ENCODE data around the gene SEMA3A. TPM values are rescaled to one million over a fixed set of nuclear protein-coding genes. Genes with fewer than 3 reads are reported as not detected.
"Not testable (repeated sequence)": the region's sequence is repeated elsewhere in the genome, so short reads cannot be mapped to it uniquely, and the experiment has no call there.

SEMA3A gene
- total and polyA plus RNA-seq, 2 experiments from 2014 or later: 19.8 to 46.4 TPM

DNA sequence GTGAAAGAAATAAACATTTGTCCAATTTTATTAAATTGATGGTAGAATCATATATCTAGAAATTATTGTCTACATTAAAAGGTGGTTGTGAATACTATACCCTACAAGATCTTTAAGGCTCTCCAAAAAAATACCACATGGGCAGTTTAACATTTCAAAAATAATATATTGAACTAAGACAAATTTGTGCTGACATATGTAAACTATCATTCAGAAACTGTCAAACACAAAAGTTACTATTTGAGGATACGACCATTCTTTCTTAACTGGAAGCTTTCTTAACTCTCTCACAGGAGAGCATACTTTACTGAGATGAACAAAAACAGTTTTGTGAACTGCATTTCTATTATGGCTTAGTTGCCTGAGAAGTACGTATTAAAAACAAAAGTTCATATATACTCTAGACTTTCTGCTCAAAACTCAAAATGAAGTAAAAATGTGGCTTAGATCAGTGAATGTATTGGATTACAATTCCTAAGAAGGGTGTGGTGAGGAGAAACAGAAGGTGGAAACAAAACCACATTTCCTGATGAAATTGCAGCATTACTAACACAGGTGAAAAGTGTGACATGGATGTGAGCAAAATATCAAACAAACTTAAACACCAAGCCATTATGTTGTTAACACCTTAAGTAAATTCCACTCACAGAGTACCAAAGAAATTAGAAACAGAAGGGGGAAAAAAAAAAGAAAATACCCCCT lies 138.5 kb downstream of the SEMA3A start (continued):
- no peak for TF ChIP-seq CREB1 (CRISPR knock-in tag; IDR thresholded peaks at IDR 0.05; ENCODE audit: low read depth)

DNA sequence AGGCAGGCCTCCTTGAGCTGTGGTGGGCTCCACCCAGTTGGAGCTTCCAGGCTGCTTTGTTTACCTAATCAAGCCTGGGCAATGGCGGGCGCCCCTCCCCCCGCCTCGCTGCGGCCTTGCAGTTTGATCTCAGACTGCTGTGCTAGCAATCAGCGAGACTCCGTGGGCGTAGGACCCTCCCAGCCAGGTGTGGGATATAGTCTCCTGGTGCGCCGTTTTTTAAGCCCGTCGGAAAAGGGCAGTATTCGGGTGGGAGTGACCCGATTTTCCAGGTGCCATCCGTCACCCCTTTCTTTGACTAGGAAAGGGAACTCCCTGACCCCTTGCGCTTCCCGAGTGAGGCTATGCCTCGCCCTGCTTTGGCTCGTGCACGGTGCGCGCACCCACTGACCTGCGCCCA lies 139.4 kb downstream of the SEMA3A start:
- not testable (repeated sequence) for H3K27me3 ChIP-seq (ENCODE audit: insufficient read depth); H3K27me3 Mint-ChIP-seq (ENCODE audit: insufficient read depth, low read depth, poor library complexity); H3K9me3 Mint-ChIP-seq; ATAC-seq; H2AFZ ChIP-seq; H3K4me2 ChIP-seq; H4K20me1 ChIP-seq (replicated peaks; ENCODE audit: insufficient read depth); H3K36me3 ChIP-seq (ENCODE audit: insufficient read depth); DNase-seq (ENCODE audit: low spot score); H3K79me2 ChIP-seq (replicated peaks; ENCODE audit: insufficient read depth); H3K4me3 ChIP-seq; H3K27ac ChIP-seq (ENCODE audit: low read depth); H3K9me2 ChIP-seq (ENCODE audit: insufficient read depth); H3F3A ChIP-seq (replicated peaks; ENCODE audit: low read depth)
- Mint-ChIP-seq H3K27ac (peak overlapping the region; percentile 96), H3K36me3 (ENCODE audit: low read depth) (peaks cover 25% of the 10 kb centered on the region), H3K4me3 (peak overlapping the region; percentile 40; the same call in 2 of the 3 replicates), H3K4me1 (peaks cover 15% of the 10 kb centered on the region)
- H3K4me1 ChIP-seq (ENCODE audit: insufficient read depth): peaks cover 13% of the 10 kb centered on the region

DNA sequence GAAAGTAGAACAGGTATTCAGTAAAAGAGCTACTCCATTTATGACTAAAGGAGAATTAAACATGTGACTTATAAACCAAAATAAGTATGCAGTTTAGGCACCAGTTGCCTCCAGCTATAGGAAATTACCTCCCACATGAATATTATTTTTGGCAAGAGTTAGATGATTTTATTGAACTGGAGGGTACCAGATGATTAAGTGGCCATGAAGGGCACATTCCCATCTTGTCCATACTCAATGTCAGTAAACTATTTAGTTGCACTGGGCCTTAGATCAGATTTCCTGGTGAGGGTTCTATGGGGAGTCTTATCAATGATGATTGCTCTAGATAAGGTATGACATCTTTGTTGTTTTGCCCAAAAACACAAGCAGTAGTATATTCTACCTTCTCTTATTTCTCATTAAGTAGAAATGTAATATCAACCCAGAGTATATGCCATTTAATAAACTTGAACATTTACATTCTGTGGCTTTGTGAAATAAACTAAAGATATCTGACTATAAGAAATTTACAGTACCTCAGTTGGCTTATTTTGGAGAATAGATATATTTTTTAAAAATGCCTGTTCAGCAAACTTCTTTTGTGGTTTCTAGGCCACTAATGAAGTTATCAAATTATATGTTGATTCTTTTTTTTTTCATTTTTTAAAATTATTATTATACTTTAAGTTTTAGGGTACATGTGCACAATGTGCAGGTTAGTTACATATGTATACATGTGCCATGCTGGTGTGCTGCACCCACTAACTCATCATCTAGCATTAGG lies 145.3 kb downstream of the SEMA3A start:
- Mint-ChIP-seq H3K27me3 (ENCODE audit: insufficient read depth, low read depth, poor library complexity) (no peaks in the 10 kb centered on the region), H3K4me1 (peaks cover 2% of the 10 kb centered on the region; the same call in 1 of the 3 replicates), H3K27ac (no peak overlapping the region), H3K36me3 (ENCODE audit: low read depth) (peaks cover 11% of the 10 kb centered on the region; the same call in 2 of the 3 replicates), H3K4me3 (no peak overlapping the region), H3K9me3 (peaks cover 3% of the 10 kb centered on the region; the same call in 2 of the 3 replicates)
- Histone ChIP-seq H3K36me3 (ENCODE audit: insufficient read depth) (no peaks in the 10 kb centered on the region), H2AFZ (no peak overlapping the region), H3K4me3 (no peak overlapping the region), H3F3A (replicated peaks; ENCODE audit: low read depth) (no peaks in the 10 kb centered on the region), H4K20me1 (replicated peaks; ENCODE audit: insufficient read depth) (no peaks in the 10 kb centered on the region), H3K27ac (ENCODE audit: low read depth) (no peak overlapping the region), H3K4me2 (no peak overlapping the region), H3K4me1 (ENCODE audit: insufficient read depth) (peaks cover 10% of the 10 kb centered on the region; the same call in 1 of the 2 replicates), H3K27me3 (ENCODE audit: insufficient read depth) (no peaks in the 10 kb centered on the region), H3K9me2 (ENCODE audit: insufficient read depth) (no peaks in the 10 kb centered on the region), H3K79me2 (replicated peaks; ENCODE audit: insufficient read depth) (no peaks in the 10 kb centered on the region)
- DNase-seq (ENCODE audit: low spot score): no peak
- ATAC-seq: no peak
- TF ChIP-seq EZH2phosphoT487 (IDR thresholded peaks at IDR 0.05; ENCODE audit: unreplicated experiment) (no peak), CREB1 (CRISPR knock-in tag; IDR thresholded peaks at IDR 0.05; ENCODE audit: low read depth) (no peak), EZH2 (IDR thresholded peaks at IDR 0.05; ENCODE audit: low read depth, unreplicated experiment) (no peak), ZNF331 (CRISPR knock-in tag; IDR thresholded peaks at IDR 0.05; ENCODE audit: low read depth) (no peak), POLR2AphosphoS5 (IDR thresholded peaks at IDR 0.05; ENCODE audit: low read depth) (no peak), ZNF114 (CRISPR knock-in tag; IDR thresholded peaks at IDR 0.05) (no peak), JUNB (IDR thresholded peaks at IDR 0.05; ENCODE audit: unreplicated experiment) (no peak), NANOG (IDR thresholded peaks at IDR 0.05; ENCODE audit: borderline replicate concordance) (no peak), STAT1 (IDR thresholded peaks at IDR 0.05; ENCODE audit: unreplicated experiment) (no peak)
- TF ChIP-seq, protein P1, sequence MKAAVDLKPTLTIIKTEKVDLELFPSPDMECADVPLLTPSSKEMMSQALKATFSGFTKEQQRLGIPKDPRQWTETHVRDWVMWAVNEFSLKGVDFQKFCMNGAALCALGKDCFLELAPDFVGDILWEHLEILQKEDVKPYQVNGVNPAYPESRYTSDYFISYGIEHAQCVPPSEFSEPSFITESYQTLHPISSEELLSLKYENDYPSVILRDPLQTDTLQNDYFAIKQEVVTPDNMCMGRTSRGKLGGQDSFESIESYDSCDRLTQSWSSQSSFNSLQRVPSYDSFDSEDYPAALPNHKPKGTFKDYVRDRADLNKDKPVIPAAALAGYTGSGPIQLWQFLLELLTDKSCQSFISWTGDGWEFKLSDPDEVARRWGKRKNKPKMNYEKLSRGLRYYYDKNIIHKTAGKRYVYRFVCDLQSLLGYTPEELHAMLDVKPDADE (IDR thresholded peaks at IDR 0.05): no peak
- TF ChIP-seq, protein P2, sequence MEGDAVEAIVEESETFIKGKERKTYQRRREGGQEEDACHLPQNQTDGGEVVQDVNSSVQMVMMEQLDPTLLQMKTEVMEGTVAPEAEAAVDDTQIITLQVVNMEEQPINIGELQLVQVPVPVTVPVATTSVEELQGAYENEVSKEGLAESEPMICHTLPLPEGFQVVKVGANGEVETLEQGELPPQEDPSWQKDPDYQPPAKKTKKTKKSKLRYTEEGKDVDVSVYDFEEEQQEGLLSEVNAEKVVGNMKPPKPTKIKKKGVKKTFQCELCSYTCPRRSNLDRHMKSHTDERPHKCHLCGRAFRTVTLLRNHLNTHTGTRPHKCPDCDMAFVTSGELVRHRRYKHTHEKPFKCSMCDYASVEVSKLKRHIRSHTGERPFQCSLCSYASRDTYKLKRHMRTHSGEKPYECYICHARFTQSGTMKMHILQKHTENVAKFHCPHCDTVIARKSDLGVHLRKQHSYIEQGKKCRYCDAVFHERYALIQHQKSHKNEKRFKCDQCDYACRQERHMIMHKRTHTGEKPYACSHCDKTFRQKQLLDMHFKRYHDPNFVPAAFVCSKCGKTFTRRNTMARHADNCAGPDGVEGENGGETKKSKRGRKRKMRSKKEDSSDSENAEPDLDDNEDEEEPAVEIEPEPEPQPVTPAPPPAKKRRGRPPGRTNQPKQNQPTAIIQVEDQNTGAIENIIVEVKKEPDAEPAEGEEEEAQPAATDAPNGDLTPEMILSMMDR (conservative IDR thresholded peaks at IDR 0.05; ENCODE audit: low read depth in 2 of 2): no peak
- TF ChIP-seq, protein P3, sequence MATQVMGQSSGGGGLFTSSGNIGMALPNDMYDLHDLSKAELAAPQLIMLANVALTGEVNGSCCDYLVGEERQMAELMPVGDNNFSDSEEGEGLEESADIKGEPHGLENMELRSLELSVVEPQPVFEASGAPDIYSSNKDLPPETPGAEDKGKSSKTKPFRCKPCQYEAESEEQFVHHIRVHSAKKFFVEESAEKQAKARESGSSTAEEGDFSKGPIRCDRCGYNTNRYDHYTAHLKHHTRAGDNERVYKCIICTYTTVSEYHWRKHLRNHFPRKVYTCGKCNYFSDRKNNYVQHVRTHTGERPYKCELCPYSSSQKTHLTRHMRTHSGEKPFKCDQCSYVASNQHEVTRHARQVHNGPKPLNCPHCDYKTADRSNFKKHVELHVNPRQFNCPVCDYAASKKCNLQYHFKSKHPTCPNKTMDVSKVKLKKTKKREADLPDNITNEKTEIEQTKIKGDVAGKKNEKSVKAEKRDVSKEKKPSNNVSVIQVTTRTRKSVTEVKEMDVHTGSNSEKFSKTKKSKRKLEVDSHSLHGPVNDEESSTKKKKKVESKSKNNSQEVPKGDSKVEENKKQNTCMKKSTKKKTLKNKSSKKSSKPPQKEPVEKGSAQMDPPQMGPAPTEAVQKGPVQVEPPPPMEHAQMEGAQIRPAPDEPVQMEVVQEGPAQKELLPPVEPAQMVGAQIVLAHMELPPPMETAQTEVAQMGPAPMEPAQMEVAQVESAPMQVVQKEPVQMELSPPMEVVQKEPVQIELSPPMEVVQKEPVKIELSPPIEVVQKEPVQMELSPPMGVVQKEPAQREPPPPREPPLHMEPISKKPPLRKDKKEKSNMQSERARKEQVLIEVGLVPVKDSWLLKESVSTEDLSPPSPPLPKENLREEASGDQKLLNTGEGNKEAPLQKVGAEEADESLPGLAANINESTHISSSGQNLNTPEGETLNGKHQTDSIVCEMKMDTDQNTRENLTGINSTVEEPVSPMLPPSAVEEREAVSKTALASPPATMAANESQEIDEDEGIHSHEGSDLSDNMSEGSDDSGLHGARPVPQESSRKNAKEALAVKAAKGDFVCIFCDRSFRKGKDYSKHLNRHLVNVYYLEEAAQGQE (IDR thresholded peaks at IDR 0.05; ENCODE audit: unreplicated experiment): no peak
